HG02571 (cell line): ENCODE measurements around the gene DNAH7.

Experiments
- ATAC-seq: cut with Tn5 transposase; IDR thresholded peaks from one replicate; pipeline ENCODE4 v1.9.1; 2021; ENCODE audit warnings: mild to moderate bottlenecking, moderate library complexity; ENCODE audit not compliant: unreplicated experiment

The DNAH7 gene

GRCh38 chr2:195879153-195879552, 189.5 kb downstream of the DNAH7 start:
- ATAC-seq = no peak

- no peak for ATAC-seq
Observed at GRCh38 chr2:195871326-195871725, 197.3 kb downstream of the DNAH7 start.

DNA sequence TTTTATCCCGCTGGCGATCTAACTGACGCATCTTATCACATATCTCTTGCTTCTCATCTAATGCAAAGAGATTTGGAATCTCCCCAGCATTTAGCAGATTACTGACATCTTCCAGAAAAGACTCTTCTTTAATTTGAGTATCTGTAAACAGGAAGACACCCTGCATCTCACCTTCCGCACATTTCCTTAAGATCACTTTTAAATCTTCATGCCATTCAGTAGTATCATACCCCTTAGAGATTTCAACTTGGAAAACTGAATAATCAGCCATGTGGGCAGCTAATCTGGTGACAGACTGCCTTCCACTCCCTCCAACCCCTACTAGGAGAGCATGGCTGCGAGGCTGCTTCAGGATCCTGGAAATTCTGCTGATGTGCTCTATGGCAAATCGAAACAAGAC, 204.3 kb downstream of the DNAH7 start:
- ATAC-seq = no peak

GRCh38 chr2:195863564-195863963, 205.1 kb downstream of the DNAH7 start:
- ATAC-seq = no peak

- no peak for ATAC-seq
Observed at GRCh38 chr2:195863121-195863520, 205.5 kb downstream of the DNAH7 start.

DNA sequence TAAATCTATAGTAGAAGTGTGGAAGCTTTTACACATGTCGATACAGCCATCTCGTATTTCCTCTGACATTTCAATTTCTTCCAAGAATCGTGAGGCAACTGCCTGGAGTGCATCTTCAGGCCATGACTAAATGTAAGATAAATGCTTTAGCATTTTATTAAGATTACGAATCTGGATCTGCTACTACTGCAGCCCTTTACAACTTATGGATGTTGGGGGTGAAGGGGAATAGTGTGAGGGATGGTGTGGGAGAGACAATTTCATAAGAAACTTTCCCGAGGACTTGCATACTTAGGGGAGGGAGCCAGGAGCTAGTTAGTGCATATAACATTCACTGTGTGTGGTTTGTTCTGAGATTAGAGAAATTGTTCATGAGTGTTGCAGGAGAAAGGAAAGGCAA, 206.8 kb downstream of the DNAH7 start:
- ATAC-seq = no peak

DNA sequence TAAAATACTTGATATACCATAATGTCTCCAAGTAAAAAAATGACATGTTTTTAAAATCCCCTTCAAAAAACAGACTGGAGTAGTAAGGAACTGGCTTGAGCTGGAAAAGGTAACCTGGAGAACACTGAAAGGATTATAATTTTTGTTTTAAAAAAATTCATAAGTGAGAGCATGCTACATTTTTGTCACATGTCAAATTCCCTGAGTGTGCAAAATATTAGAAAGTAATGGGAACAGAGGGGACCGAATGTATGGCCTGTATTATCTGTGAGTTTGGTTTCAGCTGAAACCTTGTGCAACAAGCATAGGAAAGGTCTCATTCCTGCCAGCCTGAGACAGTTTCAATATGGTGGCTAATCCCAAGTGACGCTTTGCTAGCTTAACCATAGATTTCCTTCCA, 209.1 kb downstream of the DNAH7 start:
- no peak for ATAC-seq

GRCh38 chr2:195857132-195857531, 211.5 kb downstream of the DNAH7 start:
- no peak for ATAC-seq

GRCh38 chr2:195850764-195851163, 217.9 kb downstream of the DNAH7 start:
- ATAC-seq = no peak

DNA sequence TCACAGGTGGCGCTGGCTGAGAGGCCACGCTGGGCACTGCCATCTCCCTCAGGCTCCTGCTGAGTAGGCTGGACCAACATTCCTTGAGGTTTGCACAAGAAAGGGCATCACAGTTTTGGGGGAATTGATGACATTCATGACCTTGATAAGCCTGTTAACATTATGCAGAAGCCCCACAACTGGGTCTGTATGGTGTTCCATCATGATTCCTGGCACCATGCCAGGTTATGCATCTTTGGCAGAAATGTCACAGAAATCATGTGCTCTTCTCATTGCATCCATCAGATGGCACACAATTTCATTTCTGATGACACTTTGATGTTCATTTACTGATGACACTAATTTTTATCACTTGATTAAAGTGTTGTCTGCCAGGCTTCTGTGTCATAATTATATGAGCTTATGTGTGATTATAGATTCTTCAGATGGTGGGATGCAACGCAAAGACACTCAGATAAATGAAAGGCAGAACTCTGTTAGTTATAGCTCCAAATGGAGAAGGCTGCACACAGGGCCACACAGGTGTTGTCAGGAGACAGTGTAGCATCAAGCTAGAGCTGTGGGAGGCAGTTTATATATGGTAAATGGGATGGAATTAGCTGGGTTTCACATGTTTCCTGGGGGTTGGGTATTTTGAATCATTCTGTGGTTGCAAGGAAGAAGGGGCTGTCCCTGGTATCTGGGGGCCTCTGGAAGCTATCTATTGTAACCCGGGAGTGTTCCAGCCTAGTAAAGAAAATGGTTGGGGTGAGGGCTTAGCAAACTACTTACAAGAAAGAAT, 220.3 kb downstream of the DNAH7 start:
- ATAC-seq = no peak

DNA sequence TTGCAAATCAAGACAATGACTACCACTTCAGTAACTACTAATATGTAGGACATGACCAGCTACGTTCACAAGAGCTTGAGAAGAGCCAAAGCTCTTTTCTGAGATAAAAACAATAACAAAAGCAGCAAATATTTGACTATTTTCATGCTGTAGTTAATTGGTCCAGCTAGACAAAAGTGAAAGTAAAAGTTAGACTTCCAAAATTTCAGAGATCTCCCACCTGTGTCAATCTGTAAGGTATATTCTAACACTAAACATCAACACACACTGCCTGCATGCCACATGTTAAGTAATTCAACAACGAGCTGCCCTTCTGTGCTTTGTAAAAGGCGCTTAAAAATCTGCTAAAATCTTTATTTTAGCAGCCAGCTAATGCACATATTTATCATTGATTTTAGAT, 225.7 kb downstream of the DNAH7 start:
- no peak for ATAC-seq

DNA sequence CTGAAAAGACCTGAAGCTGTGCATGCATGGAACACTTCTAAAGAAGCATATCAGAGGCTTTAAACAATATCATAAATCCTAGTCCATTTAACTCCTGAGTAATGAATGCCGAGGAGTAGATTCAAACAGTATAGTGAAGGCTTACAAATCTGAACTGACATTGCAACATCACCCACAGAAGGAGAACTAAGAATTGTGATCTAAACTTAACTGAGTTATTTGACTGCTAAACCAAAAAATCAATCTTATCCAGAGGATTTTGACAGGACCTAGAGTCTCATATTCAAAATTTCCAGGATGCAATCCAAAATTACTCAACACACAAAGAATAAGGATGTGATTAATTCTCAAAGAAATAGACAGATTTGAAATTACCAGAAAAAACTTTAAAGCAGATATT, 230.6 kb downstream of the DNAH7 start:
- no peak for ATAC-seq

DNA sequence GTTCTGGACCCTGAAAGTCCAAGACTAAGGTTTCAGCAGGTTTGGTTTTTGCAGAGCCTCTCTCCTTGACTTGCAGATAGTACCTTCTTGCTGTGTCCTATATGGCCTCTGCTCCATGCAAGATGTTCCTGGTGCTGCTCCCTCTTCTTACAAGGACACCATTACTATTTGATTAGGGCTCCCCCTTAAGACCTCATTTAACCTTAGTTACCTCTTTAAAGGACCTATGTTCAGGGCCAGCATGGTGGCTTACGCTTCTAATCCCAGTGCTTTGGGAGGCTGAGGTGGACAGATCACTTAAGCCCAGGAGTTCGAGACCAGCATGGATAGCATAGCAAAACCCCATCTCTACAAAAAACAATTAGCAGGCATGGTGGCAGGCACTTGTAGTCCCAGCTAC, 232.6 kb downstream of the DNAH7 start:
- no peak for ATAC-seq

- no peak for ATAC-seq
Observed at GRCh38 chr2:195834836-195835235, 233.8 kb downstream of the DNAH7 start.

DNA sequence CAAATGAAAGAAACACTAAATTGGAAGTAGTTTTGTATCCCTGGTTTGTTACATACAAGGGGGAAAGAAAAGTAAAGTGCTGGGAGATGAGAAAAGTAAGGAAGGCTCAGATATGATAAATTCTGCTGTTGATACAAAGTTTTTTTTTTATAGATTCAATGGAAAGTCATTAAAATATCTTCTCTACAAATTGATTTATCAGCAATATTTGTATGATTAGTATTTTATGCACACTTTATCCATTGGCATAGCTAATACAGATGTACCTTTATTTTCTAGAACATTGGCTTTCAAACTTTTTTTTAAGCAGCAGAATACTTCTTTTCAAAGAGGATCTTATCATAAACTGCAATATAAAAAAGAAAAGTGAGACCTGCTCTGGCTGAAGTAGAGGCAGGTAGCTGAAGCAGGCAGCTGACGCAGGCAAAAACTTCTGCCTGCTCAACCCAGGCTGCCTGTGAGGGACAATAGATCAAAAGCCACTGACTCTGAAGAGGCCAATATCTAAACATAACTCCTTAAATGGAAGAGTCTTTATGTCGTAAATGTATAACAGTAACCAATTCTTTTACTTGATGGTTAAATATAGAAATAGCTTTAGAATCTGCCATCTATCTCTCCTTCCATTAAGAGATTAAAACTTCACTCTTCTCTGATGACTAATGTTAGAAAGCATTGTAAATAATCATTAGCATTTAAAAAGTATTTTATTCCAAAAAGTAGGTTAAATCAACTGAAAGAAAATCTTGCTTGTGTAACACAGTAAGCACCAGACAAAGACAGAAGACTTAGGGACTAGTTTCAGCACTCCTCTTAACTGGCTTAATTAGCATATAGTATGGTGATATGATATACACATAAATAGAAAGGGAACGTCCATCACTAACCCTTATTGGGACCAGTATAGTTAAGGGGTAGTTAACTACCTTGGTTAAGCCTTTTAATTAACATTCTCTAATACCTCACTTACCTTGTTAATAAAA, 237.4 kb downstream of the DNAH7 start:
- no peak for ATAC-seq

GRCh38 chr2:195824478-195824877, 244.2 kb downstream of the DNAH7 start:
- ATAC-seq = no peak

GRCh38 chr2:195823206-195823605, 245.4 kb downstream of the DNAH7 start:
- no peak for ATAC-seq

GRCh38 chr2:195821566-195821932, 247.1 kb downstream of the DNAH7 start:
- ATAC-seq = no peak

DNA sequence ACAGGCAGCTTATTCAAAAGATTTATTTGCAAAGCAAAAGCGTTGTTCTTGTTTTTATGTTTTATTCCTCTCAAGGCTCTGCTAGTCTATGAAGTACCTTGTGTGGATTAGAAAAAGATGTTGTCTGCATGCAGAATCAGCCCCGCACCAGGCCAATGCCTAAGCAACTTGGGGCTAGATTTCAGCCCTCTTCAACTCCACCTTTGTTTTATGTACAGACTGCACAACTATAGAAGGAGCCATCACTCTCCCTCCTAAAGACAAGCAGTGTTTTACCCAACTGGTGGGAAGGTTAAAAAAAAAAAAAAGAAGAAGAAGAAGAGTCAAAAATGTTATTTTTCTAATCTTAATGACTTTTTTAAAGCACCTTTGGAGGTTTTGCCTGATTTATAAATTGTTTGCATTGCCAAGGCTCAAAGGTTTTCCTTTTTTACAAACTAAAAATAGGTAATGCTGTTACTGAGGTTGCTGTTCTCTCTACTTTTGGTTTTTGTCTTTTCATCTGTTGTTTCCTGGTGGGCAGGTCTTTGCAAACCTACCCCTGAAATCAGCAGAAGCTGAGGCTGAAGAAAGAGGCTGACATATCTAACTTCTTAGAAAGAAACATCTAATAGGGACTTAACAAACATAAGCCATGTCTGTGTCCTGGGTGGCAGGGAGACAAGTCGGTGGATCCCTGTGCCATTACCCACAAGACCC, 247.6 kb downstream of the DNAH7 start:
- ATAC-seq = no peak

GRCh38 chr2:195820373-195820772, 248.3 kb downstream of the DNAH7 start:
- ATAC-seq = no peak

DNA sequence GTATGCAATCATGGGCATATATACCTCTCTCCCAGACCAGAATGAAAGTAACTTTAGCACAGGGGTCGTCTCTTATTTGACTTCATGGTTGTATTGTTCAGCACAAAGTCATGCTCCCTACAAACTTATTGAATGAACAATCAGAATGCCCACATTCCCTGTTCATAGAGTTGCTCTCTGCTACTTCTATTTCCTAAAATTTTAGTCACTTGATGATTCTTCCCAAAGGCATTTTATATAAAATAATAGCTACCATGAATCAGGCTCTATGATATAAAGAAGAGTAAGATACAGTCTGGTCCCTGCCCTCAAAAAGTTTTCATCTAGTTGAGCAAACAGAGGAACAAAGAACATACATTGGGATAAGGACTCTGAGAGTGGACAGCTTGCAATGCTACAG, 249.4 kb downstream of the DNAH7 start:
- no peak for ATAC-seq
